HepG2 (cell line): ENCODE results near the gene GABRB3. TPM values are rescaled to one million over a fixed set of nuclear protein-coding genes. Genes with fewer than 3 reads are reported as not detected.

ENCODE experiments used
- ATAC-seq: fragments of 200-7000 bp; cut with Tn5 transposase; 3 replicates; pipeline ENCODE4 v1.9.1; 2020; ENCODE audit warnings: mild to moderate bottlenecking, moderate library complexity
- BruUV-seq: library from RNA; stranded (reverse); fragments of 400-500 nt; replicated peaks from 2 replicates; lab custom pipeline; 2021; lab: Mats Ljungman, UMichigan
- CTCF ChIA-PET: fragments of 300-600 bp; formaldehyde crosslinking; extraction: SDS; loops from one replicate; lab custom pipeline; 2021; ENCODE audit warnings: low total read pairs, inconsistent platforms, low intra/inter-chr PET ratio; lab: Yijun Ruan, JAX
- POLR2A ChIA-PET: fragments of 350-600 bp; sonication (Branson Sonifier 250); formaldehyde crosslinking; loops from one replicate; lab custom pipeline; 2020; ENCODE audit warnings: antibody characterized with exemption, inconsistent platforms; lab: Yijun Ruan, JAX
- DNase-seq: peaks from one replicate; pipeline ENCODE4 v3.0.0-alpha.2; 2015; ENCODE audit warnings: low spot score
- FAIRE-seq: peaks from 3 replicates; lab custom pipeline; 2011; peaks lifted over from hg19 to GRCh38; lab: Jason Lieb, UNC
- H2AFZ ChIP-seq: one replicate; pipeline ENCODE4 v1.6.1; 2011; ENCODE audit warnings: low read length, inconsistent platforms
- H3K27ac ChIP-seq: fragments of 300-600 bp; 3 replicates; pipeline ENCODE4 v1.8.0; 2011; ENCODE audit warnings: mixed run types, mild to moderate bottlenecking, mixed read lengths, low read length, inconsistent platforms; ENCODE audit not compliant: insufficient read depth; ENCODE audit errors: extremely low read length
- H3K27me3 ChIP-seq, 2 experiments: fragments of 200-600 bp in 1 of 2; 2 replicates in 1 of 2; 3 replicates in 1 of 2; pipeline versions ENCODE4 v1.6.0 to v1.8.0; 2011; ENCODE audit warnings: low read length in 2 of 2, mild to moderate bottlenecking in 2 of 2, moderate library complexity in 2 of 2, inconsistent platforms in 1 of 2; ENCODE audit not compliant: insufficient read depth in 2 of 2, control insufficient read depth in 1 of 2
- H3K36me3 ChIP-seq, 2 experiments: fragments of 200-600 bp in 1 of 2; replicated peaks in 1 of 2; 2 replicates in 1 of 2; 3 replicates in 1 of 2; pipeline versions ENCODE4 v1.5.1 to v1.8.0; 2011; ENCODE audit warnings: low read length in 2 of 2, inconsistent platforms in 1 of 2; ENCODE audit not compliant: insufficient read depth in 2 of 2, control insufficient read depth in 1 of 2
- H3K4me1 ChIP-seq: 2 replicates; pipeline ENCODE4 v1.5.1; 2012; ENCODE audit warnings: low read length, inconsistent platforms; ENCODE audit not compliant: insufficient read depth
- H3K4me2 ChIP-seq: 2 replicates; pipeline ENCODE4 v1.6.0; 2011; ENCODE audit warnings: low read depth, low read length, inconsistent platforms
- H3K4me3 ChIP-seq, 3 experiments: fragments of 200-600 bp in 1 of 3; sonication (generic), shearing (Covaris generic) in 1 of 3; replicated peaks in 1 of 3; 2 replicates each; pipeline ENCODE4 v1.5.1; 2011 to 2016; ENCODE audit warnings: low read length in 3 of 3, inconsistent platforms in 2 of 3, low read depth in 2 of 3, mild to moderate bottlenecking in 2 of 3, control low read depth in 1 of 3, mixed read lengths in 1 of 3; ENCODE audit not compliant: insufficient read depth in 1 of 3
- H3K79me2 ChIP-seq: one replicate; pipeline ENCODE4 v1.6.1; 2011; ENCODE audit warnings: low read length, inconsistent platforms; ENCODE audit not compliant: insufficient read depth
- H3K9ac ChIP-seq: 2 replicates; pipeline ENCODE4 v1.6.0; 2011; ENCODE audit warnings: mild to moderate bottlenecking, low read depth, low read length, inconsistent platforms; ENCODE audit not compliant: insufficient read depth
- H3K9me3 ChIP-seq: 2 replicates; pipeline ENCODE4 v1.5.1; 2012; ENCODE audit warnings: mild to moderate bottlenecking, low read length
- H4K20me1 ChIP-seq: 2 replicates; pipeline ENCODE4 v1.6.0; 2011; ENCODE audit warnings: inconsistent platforms, mild to moderate bottlenecking, low read length, moderate library complexity; ENCODE audit not compliant: insufficient read depth
- MTF2 ChIP-seq: sonication (generic); formaldehyde crosslinking; IDR thresholded peaks from 2 replicates; pipeline ENCODE4 v1.5.0; 2020; ENCODE audit warnings: missing genetic modification reagents, borderline replicate concordance
- NR3C1 ChIP-seq: sonication (generic); formaldehyde crosslinking; IDR thresholded peaks from 2 replicates; pipeline ENCODE4 v1.4.0; 2020; ENCODE audit warnings: missing genetic modification reagents
- SRSF9 ChIP-seq: fragments of 200-400 bp; formaldehyde crosslinking; IDR thresholded peaks from 2 replicates; pipeline ENCODE4 v1.6.1; 2018; ENCODE audit warnings: borderline replicate concordance, mild to moderate bottlenecking, low read depth, low read length; ENCODE audit not compliant: insufficient read depth, poor library complexity, severe bottlenecking
- ZFP90 ChIP-seq: sonication (generic); formaldehyde crosslinking; IDR thresholded peaks from 2 replicates; pipeline ENCODE4 v1.8.0; 2022; ENCODE audit warnings: missing genetic modification reagents, mild to moderate bottlenecking, inconsistent platforms, borderline replicate concordance
- ZFX ChIP-seq: sonication (generic); formaldehyde crosslinking; IDR thresholded peaks from 2 replicates; pipeline ENCODE4 v1.4.0; 2020; ENCODE audit warnings: mild to moderate bottlenecking, low read depth, missing genetic modification reagents, moderate library complexity
- ZNF367 ChIP-seq: sonication (generic); formaldehyde crosslinking; IDR thresholded peaks from 2 replicates; pipeline ENCODE4 v1.4.0; 2020; ENCODE audit warnings: missing genetic modification reagents, borderline replicate concordance
- ZNF567 ChIP-seq: sonication (generic); formaldehyde crosslinking; IDR thresholded peaks from 2 replicates; pipeline ENCODE4 v1.8.1; 2023; ENCODE audit warnings: mild to moderate bottlenecking, missing genetic modification reagents, borderline replicate concordance
- WGBS: methylation state at CpG from one replicate; pipeline ENCODE4 v1.1.6; 2017; ENCODE audit warnings: low lambda C conversion rate; 5-methylcytosine and 5-hydroxymethylcytosine counted together
- in situ Hi-C: cut with HindIII; loops from 2 replicates; pipeline ENCODE4 v1.10.0; 2017; ENCODE audit warnings: low pct_unique_long_range_greater_than_20kb; ENCODE audit not compliant: extremely low pct_ligation_motif_present
- intact Hi-C: fragments of 100-400 bp; cut with micrococcal nuclease; formaldehyde crosslinking; loops from one replicate; pipeline ENCODE4 v1.10.0; 2022; ENCODE audit not compliant: unreplicated experiment
- polyA plus RNA-seq, 8 experiments: library from polyadenylated mRNA; depleted of rRNA in 3 of 8; stranded (reverse) in 7 of 8; unstranded in 1 of 8; fragments of >200 nt; fragmentation: Illumina TruSeq in 4 of 8; extraction: Trizol in 4 of 8; gene quantifications; 2 replicates each; pipeline versions ENCODE4 v1.2.1 to v1.2.3, GENCODE V29; 2011 to 2016; ENCODE audit warnings: low read depth in 4 of 8, missing spikeins in 1 of 8, mixed read lengths in 1 of 8; ENCODE audit not compliant: insufficient read depth in 1 of 8
- total RNA-seq, 5 experiments: library from RNA; depleted of rRNA; stranded (reverse); fragments of >200 nt; fragmentation: Illumina TruSeq; extraction: Trizol; gene quantifications; 2 replicates each; pipeline ENCODE4 v1.2.3, GENCODE V29; 2016; ENCODE audit warnings: low read depth in 1 of 5
- TF ChIP-seq, protein P1 (sequence below): sonication (generic); formaldehyde crosslinking; IDR thresholded peaks from 2 replicates; pipeline ENCODE4 v1.4.0; 2020; ENCODE audit warnings: missing genetic modification reagents
- TF ChIP-seq, protein P2 (sequence below): sonication (generic); formaldehyde crosslinking; IDR thresholded peaks from 2 replicates; pipeline ENCODE4 v1.4.0; 2020; ENCODE audit warnings: mild to moderate bottlenecking, missing genetic modification reagents

The GABRB3 gene
- total and polyA plus RNA-seq, 2 of the 13 experiments (the other 11 are each of a cell fraction or from before 2014, with no cell fraction given), result not detected

DNA sequence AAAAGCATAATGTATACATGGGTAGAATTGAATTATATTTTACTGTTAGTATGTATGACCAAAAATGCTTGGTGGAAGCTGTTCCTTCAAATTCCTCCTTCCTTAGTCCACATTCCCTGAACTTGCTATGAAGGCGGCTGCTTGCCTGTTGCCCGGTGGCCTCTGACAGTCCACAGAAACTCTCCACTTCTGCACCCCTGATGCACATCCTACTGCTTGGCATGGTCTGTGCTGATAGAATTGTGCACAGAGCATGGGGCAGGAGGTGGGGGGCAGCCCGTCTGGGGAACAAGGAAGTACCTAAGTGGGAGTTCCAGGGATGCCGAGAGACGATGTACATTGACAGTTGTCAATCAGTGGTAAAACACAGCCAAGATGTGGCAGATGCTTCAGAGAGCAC, 33.7 kb upstream of the GABRB3 start:
- WGBS, result 56% methylated on average over 5 of the region's 5 CpGs
- TF ChIP-seq, protein P1, sequence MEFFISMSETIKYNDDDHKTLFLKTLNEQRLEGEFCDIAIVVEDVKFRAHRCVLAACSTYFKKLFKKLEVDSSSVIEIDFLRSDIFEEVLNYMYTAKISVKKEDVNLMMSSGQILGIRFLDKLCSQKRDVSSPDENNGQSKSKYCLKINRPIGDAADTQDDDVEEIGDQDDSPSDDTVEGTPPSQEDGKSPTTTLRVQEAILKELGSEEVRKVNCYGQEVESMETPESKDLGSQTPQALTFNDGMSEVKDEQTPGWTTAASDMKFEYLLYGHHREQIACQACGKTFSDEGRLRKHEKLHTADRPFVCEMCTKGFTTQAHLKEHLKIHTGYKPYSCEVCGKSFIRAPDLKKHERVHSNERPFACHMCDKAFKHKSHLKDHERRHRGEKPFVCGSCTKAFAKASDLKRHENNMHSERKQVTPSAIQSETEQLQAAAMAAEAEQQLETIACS, result no peak
- TF ChIP-seq NR3C1 (no peak), SRSF9 (no peak), ZNF567 (no peak), ZFP90 (CRISPR knock-in tag) (no peak), ZFX (CRISPR knock-in tag) (no peak), ZNF367 (CRISPR knock-in tag) (no peak), MTF2 (CRISPR knock-in tag) (no peak)
- TF ChIP-seq, protein P2, sequence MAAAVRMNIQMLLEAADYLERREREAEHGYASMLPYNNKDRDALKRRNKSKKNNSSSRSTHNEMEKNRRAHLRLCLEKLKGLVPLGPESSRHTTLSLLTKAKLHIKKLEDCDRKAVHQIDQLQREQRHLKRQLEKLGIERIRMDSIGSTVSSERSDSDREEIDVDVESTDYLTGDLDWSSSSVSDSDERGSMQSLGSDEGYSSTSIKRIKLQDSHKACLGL (CRISPR knock-in tag), result no peak
- Histone ChIP-seq H3K79me2 (no peaks in the 10 kb centered on the region), H4K20me1 (no peaks in the 10 kb centered on the region), H3K4me2 (no peak overlapping the region), H3K27me3 (no peaks in the 10 kb centered on the region), H3K9ac (no peak overlapping the region), H3K36me3 (no peaks in the 10 kb centered on the region), H3K27ac (no peak overlapping the region), H3K4me3 (no peak overlapping the region), H3K9me3 (peaks cover 8% of the 10 kb centered on the region; the same call in 1 of the 2 replicates), H3K4me1 (no peaks in the 10 kb centered on the region), H2AFZ (no peak overlapping the region)
- ATAC-seq (no peak), DNase-seq (no peak), FAIRE-seq (no peak)
- ChIA-PET CTCF (no interaction called here), POLR2A (no interaction called here)
- BruUV-seq, result no TSS peak
- intact Hi-C loops, result no loop called here
- in situ Hi-C loops, result no loop called here
